NCI-H510A (cell line): Measurements from ENCODE around the gene KCNQ1.

Experiments used
- DNase-seq: peaks from one replicate; lab custom pipeline; 2025; lab: John Stamatoyannopoulos, UW

KCNQ1 gene

DNA sequence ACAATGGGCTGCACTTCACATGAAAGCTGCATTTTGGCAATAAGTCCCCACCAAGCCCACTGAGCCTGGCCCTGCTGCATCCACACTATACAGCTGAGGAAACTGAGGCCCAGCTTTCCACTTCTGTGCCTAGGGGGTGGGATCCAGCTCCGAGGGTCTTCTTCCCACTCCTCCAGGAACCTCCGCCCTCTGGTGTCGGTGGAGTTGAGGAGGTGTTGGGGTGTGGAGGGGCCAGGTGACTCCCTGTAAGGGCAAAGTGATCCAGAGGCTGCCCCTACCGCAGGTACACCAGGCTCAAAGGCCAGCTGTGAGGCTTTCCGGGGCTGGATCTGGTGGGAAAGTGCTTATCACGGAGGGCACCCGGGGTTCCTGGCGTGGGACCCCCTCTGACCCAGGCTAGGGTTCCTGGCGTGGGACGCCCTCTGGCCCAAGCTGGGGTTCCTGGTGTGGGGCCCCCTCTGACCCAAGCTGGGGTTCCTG lies 125.0 kb downstream of the KCNQ1 start:
- DNase-seq: no peak

DNA sequence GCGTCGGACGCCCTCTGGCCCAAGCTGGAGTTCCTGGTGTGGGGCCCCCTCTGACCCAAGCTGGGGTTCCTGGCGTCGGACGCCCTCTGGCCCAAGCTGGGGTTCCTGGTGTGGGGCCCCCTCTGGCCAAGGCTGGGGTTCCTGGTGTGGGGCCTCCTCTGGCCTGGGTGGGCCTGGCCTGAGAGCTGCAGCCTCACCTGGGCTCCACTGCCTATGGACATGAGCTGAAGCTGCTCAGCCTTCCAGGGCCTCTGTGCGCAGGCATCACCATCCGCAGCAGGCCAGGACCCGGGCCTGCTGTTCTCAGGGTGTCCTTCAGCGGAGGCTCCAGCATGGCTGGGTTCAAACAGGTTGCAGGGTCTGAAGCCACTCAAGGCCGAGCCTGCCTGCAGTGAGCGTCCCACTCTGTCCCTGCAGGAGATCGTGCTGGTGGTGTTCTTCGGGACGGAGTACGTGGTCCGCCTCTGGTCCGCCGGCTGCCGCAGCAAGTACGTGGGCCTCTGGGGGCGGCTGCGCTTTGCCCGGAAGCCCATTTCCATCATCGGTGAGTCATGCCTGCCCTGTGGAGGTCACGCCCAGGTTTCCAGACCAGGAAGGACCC lies 125.5 kb downstream of the KCNQ1 start:
- DNase-seq: no peak

DNA sequence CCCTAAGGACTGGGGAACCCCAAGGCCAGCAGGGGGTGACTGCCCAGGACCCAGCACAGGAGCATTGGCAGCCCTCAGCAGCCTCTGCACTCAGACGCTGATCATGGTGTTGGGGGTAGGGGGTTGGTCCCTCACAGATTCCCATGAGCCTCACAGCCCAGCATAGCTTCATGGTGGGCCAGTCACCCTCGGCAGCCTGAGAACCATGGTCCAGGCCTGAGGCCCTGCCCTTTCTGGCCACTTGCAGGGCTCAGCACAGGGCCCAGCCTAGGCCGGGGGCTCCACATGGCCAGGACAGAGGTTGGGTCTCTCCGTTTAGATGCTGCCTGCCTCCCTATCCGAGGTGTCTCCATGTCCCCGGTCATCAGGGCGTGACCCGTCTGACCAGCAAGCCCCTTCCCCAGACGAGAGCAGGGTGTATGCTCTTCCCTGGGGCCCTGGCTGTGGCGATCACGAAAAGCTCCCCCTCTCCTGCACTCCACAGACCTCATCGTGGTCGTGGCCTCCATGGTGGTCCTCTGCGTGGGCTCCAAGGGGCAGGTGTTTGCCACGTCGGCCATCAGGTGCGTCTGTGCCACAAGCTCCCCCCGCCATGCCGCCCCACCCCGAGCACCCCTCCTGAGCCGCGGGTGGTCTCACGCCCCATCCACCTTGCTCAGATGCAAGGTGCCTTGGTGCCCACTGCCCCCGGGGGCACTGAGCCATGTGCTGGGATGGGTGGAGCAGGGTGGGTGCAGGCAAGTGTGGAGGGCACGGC lies 126.2 kb downstream of the KCNQ1 start:
- no peak for DNase-seq

DNA sequence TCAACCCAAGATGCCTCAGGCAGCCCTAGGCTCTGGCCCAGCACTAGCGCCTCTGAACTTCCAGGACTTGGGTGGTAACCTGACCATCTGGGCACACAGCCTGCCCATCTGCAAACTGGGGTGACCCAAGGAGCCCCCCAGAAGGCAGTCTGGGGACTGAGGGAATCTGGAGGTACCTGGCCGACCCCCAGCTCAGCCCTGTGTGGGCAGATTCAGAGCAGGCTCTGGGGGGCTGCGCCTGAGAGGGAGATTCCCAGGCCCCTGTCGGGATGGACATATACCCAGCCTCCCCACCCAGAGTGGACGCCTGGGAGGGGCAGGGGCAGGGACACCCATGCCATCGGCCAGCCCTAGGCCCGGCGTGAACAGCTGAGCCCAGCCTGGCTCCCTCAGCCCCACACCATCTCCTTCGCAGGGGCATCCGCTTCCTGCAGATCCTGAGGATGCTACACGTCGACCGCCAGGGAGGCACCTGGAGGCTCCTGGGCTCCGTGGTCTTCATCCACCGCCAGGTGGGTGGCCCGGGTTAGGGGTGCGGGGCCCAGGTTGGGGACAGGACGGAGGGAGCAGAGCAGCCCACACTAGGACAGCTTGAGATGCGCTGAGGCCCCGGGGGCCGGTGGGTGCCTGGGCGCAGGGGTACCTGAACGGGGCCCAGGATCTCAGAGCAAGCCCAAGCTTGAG lies 126.9 kb downstream of the KCNQ1 start:
- DNase-seq: no peak

DNA sequence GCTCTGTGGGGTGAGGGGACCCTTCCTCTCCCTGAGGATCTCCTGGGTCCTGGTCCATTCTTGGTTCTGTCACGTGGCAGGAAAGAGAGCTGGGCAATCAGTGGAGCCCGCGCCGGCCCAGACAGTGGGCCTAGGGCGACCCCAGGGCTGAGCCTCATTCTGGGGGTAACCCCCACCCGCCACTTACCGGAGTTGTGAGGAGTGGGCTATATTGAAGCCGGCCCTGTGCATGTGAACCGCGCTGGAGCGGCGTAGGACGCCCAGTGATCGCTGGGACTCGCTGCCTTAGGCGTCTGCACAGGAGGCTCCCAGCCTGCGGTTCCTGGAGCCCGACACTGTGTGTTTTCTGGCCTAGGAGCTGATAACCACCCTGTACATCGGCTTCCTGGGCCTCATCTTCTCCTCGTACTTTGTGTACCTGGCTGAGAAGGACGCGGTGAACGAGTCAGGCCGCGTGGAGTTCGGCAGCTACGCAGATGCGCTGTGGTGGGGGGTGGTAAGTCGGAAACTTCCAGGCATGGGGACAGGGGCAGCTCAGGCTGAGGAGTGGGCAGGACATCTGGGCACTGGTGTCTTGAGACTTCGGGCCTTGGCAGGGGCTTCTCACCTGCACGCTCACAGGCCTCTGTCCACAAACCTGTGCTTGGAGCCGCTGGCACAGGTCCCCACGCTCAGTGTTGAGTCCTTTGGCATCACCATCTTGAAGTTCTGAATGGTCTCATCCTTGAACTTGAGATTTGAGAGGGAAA lies 127.9 kb downstream of the KCNQ1 start:
- DNase-seq: no peak

DNA sequence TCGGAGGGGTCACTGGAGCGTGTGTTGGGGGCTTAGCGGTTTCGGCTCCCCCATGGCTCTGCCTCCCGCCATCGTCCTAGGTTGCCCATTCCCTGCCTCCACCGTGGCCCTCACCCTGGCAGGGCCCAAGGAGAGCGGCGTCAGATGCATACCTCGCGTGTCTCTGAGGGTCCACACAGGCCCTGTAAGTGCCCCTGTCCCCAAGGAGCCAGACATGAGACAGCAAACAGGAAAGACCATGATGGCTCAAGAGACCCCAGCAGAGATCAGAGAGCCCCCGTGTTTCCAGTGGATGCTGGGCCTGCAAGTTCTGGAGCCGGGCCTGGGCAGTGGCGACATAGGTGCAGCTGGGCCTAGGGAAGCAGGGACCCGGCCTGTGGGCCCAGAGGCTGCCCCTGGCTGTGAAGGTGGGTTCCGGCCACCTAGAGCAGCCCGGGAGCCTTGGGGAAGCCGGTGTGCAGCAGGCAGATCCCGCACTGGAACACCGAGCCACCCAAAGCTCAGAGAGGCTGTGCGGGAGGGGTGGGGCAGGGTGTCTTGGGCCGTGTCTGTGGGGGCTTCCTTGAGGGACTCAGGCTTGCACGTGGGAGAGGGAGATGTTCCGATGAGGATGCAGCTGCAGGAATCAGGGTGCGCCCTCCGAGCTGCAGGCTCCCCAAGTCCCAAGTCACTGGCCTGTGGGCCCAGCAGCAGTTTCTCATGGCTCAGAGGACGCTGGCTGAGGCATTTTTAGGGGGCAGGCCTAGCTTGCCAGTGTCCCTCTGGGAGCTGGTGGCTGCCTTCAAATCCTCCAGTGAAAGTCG lies 128.6 kb downstream of the KCNQ1 start:
- no peak for DNase-seq

DNA sequence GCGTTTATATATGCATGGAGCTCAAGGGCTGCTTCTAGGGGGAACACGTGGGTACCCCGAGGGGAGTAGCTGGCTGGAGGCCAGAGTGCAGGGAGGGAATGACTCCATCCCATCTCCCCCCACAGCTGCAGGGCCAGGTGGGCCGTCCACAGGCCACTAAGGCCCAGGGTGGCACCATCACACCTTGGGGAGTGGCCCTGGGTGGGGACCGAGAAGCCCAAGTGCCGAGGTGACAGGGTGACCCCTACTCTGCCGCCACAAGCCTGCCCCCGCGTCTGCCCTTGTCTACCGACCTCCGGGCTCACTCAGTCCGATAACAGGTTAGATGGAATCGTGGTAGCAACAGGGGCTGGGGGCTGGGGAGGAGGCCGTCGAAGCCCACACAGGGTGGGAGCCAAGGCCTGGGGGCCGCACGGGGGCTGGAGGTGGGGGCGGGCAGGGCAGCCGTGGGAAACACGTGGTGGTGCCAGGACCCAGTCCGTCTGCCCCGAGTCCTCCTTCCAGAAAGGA lies 129.3 kb downstream of the KCNQ1 start:
- DNase-seq: no peak

DNA sequence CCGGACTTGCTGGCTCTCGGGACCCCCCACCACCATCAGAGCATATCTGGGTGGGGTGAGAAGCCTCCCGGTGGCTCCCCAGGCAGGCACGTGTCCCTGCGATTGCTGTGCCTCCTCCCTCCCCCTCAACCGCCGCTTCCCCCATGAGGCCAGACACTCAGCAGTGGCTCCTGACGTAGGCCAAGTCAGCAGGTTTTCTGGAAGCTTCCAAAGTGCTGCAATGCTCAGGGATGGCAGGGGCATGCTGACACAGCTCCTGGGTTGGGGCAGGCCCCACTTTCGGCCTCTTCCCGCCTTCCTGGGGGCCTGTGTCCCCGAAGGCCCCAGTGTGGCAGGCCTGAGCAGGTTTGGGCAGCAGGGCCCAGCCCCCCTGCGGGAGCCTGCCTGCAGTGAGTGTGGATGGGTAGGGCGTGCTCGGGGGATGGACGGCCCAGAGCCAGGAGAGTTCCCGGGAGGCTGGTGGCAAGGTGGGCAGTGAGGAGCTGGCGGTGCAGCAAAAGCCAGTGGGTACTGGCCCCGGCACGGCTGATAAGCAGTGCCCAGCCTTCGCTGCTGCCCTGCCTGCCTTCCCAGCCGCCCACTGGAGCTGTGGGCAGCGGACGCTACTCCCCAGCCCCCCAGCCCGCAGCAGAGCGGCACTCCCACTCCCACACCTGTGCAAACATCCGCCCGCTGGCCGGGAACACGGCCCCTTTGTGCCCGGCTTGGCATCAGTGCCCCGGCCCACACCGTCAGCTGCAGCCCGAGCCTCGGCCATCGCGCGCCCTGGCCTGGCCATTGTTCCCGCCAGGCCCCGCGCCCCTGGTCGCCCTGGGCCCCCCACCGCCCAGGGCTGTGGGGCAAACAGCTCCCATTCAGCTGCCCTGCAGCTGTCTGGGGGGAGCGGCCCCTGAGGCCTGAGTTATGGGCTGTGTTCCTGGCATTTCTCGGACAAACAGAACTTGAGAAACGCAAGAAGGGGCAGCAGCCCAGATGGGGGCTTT lies 130.0 kb downstream of the KCNQ1 start:
- no peak for DNase-seq

DNA sequence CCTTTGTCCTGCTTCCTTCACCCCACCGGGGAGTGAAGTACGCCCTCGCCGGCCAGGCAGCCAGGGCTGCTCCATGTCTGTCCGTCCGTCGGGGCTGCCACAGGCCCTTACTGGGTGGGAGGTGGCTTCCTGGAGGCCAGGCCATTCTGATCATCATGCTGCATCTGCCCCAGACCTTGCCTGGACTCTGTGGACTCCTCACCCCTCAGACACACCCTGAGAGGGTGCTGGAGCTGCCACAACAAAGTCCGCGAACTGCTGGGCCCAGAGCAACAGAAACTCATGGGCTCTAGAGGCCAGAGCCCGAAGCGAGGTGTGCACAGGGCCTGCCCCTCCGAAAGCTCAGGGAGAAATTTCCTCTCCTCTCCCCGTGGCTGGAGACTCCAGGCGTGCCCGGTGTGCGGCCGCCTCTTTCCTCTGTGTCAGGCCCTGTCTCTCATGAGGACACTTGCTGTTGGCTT lies 130.8 kb downstream of the KCNQ1 start:
- DNase-seq: no peak

DNA sequence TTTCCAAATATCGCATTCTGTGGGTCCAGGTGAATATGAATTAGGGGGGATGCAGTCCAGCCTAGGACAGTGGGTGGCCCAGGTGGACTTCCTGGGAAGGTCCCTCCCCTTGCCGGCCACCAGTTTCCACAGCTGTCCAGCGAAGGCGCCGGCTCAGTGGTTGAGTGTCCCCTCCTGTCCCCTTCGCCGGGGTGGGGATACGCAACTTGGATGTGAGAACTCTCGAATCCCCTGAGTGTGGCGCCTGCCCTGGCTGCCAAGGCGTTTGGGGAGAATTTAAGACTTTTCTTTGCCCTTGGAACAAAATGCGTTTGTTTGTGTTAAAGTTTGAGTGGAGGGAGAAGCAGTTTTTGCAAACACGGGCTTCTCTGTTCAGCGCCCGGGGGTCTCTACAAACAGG lies 131.3 kb downstream of the KCNQ1 start:
- no peak for DNase-seq

DNA sequence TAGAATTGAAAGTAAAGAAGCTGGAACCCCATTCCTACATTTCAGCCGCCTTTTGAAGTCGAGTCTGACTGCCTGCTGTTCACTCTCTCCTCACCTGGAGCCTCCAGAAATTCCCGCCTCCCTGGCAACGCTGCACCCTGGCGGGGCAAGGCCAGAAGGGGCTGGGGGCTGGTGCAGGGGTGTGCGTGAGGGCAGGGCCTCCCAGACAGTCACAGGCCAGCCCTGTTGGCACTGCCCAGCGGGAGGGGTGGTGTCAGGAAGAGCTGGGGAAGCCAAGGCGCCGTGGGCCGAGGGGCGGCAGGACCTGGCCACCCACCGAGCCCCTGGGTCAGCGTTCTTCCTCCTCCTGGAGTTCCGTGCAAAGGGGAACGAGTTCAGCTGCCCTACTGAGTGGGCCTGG lies 131.7 kb downstream of the KCNQ1 start:
- no peak for DNase-seq

DNA sequence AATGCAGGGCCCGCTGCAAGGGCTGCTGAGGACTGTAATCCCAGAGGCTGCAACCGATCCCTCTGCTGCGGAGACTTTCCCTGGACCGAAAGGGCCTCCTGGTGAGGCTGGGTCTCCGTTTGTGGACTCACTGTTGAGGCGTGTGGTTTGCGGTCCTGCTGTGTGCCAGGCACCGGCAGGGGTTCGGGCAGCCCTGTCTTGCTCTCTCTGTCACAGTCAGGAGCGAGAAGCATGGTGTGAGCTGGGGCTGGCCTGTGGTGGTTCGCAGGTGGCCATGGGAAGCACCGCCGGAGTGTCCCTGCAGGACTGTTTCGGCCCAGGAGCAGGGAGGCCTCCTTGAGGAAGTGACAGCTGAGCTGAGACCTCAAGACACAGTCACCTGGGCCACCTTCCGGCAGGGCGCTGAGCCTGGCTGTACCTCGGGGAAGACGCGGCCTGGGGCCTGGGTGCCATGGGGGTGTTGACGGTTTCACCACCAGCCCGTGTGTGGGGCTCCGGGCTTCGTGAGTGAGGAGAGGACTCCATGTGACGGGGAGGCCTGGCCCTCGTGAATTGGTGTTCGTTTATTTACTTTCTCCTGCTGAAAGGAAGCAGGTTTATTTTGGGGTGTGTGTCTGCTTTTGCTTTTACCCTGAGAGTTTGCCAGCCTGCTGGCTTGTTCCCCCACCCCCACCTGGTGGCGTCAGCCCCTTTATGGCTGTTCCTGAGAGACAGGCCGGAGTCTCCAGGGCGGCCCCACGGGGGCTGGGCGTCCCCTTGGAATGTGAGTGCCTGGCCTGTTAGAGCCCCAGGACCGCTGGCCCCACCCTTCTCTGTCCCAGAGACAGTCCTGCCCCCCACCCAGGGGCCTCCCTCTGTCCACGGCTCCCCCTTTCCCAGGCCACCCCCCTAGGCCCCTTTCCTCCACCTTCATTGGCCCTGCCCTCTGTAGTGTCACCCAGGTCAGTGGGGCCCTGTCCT lies 132.5 kb downstream of the KCNQ1 start:
- no peak for DNase-seq

DNA sequence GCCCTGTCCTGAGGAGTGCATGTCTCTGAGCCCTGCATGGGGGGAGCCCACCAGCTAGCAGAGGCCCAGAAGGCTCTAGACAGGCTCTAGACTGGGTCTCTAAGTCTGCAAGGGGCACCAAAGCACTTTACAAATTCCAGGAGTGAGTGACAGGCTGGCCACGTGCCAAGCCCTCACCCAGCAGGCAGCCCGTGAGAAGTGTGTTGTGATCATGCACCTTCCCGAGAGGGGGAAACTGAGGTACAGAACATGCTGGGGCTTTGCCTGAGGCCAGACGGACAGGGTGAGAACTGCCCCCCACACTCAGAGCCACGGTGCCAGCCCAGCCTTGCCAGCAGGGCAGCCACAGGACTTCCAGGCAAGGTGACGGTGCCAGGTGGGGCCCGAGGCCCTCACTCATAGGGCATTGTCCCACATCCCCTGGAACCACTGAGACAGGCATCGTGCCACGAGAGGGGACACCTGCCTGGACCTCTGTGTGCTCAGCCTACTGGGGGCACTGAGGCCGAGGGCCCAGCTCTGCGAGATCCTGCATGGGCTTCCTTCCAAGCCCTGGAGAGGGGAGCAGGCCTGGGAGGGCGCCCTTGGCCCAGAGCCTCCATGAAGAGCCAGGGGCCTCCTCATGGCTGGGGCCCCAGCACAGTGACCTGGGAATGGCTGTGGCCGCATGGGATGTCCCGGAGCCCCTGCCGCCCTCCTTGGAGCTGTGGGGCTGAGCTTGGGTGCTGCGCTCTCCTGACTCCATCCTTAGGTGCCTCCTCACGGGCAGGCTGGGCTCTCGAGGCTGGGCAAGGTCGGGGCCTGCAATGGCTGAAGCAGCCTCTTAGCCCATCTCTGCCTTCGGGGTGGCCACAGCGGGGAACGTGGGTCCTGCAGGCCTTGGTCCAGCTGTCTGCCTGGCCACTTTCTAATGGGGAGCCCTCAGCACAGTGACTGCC lies 133.5 kb downstream of the KCNQ1 start:
- no peak for DNase-seq

DNA sequence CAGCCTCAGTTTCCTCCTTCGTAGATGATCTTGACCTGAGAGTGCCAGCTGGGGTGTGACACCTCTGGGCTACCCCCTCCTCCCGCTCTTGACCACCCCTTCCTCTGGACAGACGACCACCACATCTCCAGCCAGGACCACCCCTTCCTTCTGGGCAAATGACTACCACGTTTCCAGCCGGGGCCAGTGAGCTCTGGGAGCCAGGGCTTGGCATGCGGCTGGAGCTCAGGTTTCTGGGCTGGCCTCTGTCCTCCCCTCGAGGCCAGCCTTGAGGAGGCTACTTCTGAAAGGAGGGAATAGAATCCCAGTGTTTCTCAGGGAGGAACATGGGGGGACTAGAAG lies 134.1 kb downstream of the KCNQ1 start:
- DNase-seq: no peak

DNA sequence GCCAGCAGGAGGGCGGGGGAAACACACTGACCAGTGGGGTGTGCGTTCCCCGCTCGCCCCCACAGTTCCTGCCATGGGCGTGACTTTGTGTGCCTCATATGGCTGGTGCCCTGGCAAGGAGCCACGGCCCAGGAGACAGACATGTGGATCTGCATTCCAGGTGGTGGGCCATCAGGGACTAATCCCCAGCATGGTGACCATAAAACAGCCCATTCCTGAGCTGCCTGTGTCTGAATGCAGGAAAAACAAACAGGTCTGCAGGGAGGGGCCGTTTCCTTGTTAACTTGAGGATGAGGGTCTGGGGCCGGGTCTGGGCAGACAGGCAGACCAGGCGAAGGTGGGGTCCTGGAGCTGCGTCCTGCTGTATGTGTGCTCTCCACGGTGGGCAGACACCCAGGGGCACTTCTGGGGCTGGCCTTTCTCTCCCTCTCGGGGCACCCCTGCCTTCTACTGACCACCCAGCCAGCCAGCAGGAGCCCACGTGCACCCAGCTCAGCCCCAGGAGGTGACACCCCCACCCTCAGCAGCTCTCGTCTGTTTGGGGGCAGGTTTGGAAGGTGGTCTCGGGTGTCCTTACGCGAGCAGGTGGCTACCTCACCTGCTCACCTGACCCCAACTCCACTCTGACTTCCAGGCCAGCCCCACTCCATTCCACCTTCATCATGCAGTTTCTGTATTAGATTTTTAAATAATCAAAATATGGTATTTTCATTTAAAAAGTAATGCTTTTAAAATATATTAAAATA lies 134.7 kb downstream of the KCNQ1 start:
- DNase-seq: no peak

DNA sequence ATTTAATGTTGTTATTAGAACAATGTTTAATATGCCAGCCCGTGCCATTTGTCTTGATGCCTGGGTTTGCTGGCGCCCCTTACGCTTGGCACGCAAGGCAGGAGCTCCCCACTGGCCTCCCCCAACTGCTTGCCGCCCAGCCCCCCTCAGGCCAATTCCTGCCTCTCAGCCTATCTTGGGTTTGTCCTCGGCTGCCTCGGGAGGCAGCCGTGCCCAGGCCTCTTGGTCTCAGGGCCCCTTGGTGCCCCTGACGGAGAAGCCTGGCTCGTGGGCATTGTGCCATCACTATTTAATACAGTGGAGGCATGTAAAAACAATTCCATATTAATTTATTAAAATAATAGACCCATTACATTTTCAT lies 135.2 kb downstream of the KCNQ1 start:
- no peak for DNase-seq

DNA sequence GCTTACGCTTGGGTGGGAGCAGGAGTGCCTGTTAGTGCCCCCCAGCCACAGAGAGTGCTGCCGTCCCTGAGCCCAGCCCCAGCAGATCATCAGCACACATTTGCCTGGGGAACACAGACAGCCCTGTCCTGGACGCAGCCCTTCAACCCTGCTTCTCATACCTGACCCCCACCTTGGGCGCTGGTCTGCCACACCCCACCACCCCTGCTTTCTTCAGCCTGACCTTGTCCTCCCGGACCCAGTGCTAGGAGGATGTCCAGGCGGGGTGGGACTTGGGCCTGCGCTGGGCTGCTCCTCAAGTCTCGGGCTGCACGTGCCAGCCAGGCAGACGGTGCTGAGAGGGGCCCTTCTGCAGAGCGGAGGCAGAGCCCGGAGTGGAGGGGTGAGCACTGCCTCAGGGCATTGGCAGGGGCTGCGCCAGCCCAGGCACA lies 135.8 kb downstream of the KCNQ1 start:
- DNase-seq: no peak
